ENCODE measurements around the gene BBIP1. TPM values are rescaled to one million over a fixed set of nuclear protein-coding genes. Genes with fewer than 3 reads are reported as not detected.

BBIP1 gene
- total RNA-seq, 1 experiment from 2014 or later = 19.0 TPM

DNA sequence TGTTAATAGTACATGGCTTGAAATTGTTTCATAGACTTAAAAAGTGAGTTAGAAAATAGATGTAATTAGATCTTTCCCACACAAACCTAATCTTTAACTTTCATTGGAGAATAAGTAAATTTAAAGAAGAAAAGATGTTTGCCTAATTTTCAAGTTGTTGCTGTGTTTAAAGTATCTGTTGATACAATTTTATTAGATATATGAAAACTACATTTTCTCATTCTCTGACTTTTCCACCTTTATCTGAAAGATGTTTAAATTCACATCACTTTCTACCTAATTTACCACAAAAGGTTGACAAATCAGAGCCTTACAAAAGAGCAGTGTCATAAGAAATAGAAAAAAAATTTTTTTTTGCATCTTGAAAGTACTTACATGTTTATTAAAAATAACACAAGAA lies 46.2 kb upstream of the BBIP1 start (continued):
- TF ChIP-seq, protein P1, sequence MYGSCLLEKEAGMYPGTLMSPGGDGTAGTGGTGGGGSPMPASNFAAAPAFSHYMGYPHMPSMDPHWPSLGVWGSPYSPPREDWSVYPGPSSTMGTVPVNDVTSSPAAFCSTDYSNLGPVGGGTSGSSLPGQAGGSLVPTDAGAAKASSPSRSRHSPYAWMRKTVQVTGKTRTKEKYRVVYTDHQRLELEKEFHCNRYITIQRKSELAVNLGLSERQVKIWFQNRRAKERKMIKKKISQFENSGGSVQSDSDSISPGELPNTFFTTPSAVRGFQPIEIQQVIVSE (CRISPR knock-in tag; IDR thresholded peaks at IDR 0.05; ENCODE audit: borderline replicate concordance) = no peak
- no peak for TF ChIP-seq ZBTB21 (CRISPR knock-in tag; IDR thresholded peaks at IDR 0.05; ENCODE audit: borderline replicate concordance)
- TF ChIP-seq, protein P2, sequence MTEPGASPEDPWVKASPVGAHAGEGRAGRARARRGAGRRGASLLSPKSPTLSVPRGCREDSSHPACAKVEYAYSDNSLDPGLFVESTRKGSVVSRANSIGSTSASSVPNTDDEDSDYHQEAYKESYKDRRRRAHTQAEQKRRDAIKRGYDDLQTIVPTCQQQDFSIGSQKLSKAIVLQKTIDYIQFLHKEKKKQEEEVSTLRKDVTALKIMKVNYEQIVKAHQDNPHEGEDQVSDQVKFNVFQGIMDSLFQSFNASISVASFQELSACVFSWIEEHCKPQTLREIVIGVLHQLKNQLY (CRISPR knock-in tag; IDR thresholded peaks at IDR 0.05) = no peak
- no peak for TF ChIP-seq ZNF138 (CRISPR knock-in tag; conservative IDR thresholded peaks at IDR 0.05)
- TF ChIP-seq, protein P3, sequence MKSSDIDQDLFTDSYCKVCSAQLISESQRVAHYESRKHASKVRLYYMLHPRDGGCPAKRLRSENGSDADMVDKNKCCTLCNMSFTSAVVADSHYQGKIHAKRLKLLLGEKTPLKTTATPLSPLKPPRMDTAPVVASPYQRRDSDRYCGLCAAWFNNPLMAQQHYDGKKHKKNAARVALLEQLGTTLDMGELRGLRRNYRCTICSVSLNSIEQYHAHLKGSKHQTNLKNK (CRISPR knock-in tag; IDR thresholded peaks at IDR 0.05) = no peak
- no peak for TF ChIP-seq NFE2L1 (CRISPR knock-in tag; IDR thresholded peaks at IDR 0.05)

DNA sequence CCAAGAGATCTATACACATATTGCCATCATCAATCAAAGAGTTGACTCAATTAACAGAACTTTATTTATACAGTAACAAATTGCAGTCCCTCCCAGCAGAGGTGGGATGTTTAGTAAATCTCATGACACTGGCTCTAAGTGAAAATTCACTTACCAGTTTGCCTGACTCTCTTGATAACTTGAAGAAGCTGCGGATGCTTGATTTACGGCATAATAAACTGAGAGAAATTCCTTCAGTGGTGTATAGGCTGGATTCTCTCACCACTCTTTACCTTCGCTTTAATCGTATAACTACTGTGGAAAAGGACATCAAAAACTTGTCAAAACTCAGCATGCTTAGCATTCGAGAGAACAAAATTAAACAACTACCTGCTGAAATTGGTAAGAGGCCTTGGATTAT lies 45.7 kb upstream of the BBIP1 start:
- Mint-ChIP-seq H3K4me3 (no peak overlapping the region), H3K27me3 (ENCODE audit: low read depth) (no peaks in the 10 kb centered on the region), H3K9me3 (no peaks in the 10 kb centered on the region), H3K27ac (no peak overlapping the region), H3K4me1 (peaks cover 7% of the 10 kb centered on the region; the same call in 1 of the 2 replicates), H3K36me3 (no peaks in the 10 kb centered on the region)
- TF ChIP-seq SP1 (CRISPR knock-in tag; conservative IDR thresholded peaks at IDR 0.05) (no peak), TCF7 (CRISPR knock-in tag; IDR thresholded peaks at IDR 0.05; ENCODE audit: low read depth) (no peak), OVOL2 (CRISPR knock-in tag; IDR thresholded peaks at IDR 0.05; ENCODE audit: borderline replicate concordance) (no peak), ZNF396 (CRISPR knock-in tag; IDR thresholded peaks at IDR 0.05; ENCODE audit: borderline replicate concordance) (no peak), ZNF263 (CRISPR knock-in tag; IDR thresholded peaks at IDR 0.05; ENCODE audit: low read depth) (no peak), FOXP1 (CRISPR knock-in tag; IDR thresholded peaks at IDR 0.05; ENCODE audit: borderline replicate concordance) (no peak), NFE2L1 (CRISPR knock-in tag; IDR thresholded peaks at IDR 0.05) (no peak), NR1H2 (CRISPR knock-in tag; IDR thresholded peaks at IDR 0.05) (no peak), ZNF138 (CRISPR knock-in tag; conservative IDR thresholded peaks at IDR 0.05) (no peak), KAT7 (CRISPR knock-in tag; IDR thresholded peaks at IDR 0.05; ENCODE audit: borderline replicate concordance) (no peak), ZNF219 (CRISPR knock-in tag; IDR thresholded peaks at IDR 0.05; ENCODE audit: borderline replicate concordance) (no peak), NR2C2 (CRISPR knock-in tag; IDR thresholded peaks at IDR 0.05) (no peak), FOXK1 (CRISPR knock-in tag; IDR thresholded peaks at IDR 0.05) (no peak), NR3C1 (CRISPR knock-in tag; conservative IDR thresholded peaks at IDR 0.05; ENCODE audit: low read depth) (no peak)
- TF ChIP-seq, protein P4, sequence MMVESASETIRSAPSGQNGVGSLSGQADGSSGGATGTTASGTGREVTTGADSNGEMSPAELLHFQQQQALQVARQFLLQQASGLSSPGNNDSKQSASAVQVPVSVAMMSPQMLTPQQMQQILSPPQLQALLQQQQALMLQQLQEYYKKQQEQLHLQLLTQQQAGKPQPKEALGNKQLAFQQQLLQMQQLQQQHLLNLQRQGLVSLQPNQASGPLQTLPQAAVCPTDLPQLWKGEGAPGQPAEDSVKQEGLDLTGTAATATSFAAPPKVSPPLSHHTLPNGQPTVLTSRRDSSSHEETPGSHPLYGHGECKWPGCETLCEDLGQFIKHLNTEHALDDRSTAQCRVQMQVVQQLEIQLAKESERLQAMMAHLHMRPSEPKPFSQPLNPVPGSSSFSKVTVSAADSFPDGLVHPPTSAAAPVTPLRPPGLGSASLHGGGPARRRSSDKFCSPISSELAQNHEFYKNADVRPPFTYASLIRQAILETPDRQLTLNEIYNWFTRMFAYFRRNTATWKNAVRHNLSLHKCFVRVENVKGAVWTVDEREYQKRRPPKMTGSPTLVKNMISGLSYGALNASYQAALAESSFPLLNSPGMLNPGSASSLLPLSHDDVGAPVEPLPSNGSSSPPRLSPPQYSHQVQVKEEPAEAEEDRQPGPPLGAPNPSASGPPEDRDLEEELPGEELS (CRISPR knock-in tag; IDR thresholded peaks at IDR 0.05) = no peak
- TF ChIP-seq, protein P5, sequence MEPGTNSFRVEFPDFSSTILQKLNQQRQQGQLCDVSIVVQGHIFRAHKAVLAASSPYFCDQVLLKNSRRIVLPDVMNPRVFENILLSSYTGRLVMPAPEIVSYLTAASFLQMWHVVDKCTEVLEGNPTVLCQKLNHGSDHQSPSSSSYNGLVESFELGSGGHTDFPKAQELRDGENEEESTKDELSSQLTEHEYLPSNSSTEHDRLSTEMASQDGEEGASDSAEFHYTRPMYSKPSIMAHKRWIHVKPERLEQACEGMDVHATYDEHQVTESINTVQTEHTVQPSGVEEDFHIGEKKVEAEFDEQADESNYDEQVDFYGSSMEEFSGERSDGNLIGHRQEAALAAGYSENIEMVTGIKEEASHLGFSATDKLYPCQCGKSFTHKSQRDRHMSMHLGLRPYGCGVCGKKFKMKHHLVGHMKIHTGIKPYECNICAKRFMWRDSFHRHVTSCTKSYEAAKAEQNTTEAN (CRISPR knock-in tag; IDR thresholded peaks at IDR 0.05) = no peak
- TF ChIP-seq, protein P1 (CRISPR knock-in tag; IDR thresholded peaks at IDR 0.05; ENCODE audit: borderline replicate concordance) = no peak
- TF ChIP-seq, protein P6, sequence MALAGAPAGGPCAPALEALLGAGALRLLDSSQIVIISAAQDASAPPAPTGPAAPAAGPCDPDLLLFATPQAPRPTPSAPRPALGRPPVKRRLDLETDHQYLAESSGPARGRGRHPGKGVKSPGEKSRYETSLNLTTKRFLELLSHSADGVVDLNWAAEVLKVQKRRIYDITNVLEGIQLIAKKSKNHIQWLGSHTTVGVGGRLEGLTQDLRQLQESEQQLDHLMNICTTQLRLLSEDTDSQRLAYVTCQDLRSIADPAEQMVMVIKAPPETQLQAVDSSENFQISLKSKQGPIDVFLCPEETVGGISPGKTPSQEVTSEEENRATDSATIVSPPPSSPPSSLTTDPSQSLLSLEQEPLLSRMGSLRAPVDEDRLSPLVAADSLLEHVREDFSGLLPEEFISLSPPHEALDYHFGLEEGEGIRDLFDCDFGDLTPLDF (CRISPR knock-in tag; IDR thresholded peaks at IDR 0.05) = no peak
- TF ChIP-seq, protein P3 (CRISPR knock-in tag; IDR thresholded peaks at IDR 0.05) = no peak
- DNase-seq (ENCODE audit: low spot score) (no peak), ATAC-seq (no peak)
- ChIA-PET POLR2A (no interaction called here), CTCF (no interaction called here)
